Embryonic facial prominence (tissue), 1 donor: ENCODE measurements around the gene SELENOT.

ENCODE experiments used
- DNase-seq: peaks from one replicate; pipeline ENCODE4 v3.0.0-alpha.2; 2016; ENCODE audit errors: extremely low spot score

Gene SELENOT

GRCh38 chr3:150662410-150663200 lies 59.5 kb downstream of the SELENOT start:
- DNase-seq, result no peak

GRCh38 chr3:150663461-150663860 lies 60.3 kb downstream of the SELENOT start:
- no peak for DNase-seq

DNA sequence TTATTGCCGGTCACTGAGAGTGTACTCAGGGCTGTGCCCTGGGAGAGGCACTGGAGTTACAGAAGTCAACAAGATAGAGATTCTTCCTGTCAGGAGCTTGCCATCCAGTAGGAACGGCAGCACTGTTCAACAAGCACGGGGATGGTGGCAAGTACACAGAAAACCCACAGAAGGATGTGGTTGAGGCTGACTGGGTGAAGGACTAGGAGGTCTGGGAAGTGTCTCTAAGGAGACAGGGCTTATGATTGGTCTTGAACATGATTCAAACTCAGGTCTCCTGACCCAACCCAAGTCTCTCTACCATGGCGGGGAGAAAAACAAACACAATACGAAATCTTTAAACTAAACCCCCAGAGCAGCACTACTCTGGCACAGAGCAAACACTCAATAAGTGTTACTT lies 63.0 kb downstream of the SELENOT start:
- no peak for DNase-seq

DNA sequence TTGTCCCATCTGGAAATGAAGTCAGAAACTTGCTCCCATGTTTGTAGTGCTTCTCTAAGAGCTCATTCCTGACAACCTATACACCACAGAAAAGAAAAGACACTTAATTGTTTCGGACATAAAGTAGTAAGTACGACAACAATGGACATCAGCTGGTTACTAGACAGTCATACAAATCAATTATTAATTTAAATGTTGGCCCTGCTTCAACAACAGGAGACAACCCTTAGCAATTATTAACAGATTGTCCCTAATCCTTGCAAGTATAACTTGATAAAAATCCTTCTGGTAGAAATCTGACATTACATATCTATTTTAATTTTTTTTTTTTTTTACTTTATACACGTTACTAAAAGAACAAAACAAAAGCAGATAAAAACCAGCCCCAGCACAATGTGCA lies 70.8 kb downstream of the SELENOT start:
- DNase-seq, result no peak

- DNase-seq, result no peak
Measured at GRCh38 chr3:150675587-150675986, 72.5 kb downstream of the SELENOT start.
